K562 (cell line): ENCODE results near the gene TULP4.

ENCODE experiments used
- ESRRA ChIP-seq: fragments of 450-650 bp; IDR thresholded peaks from 2 replicates; pipeline ENCODE4 v1.6.1; 2014; ENCODE audit warnings: low read depth, mild to moderate bottlenecking, moderate library complexity, borderline replicate concordance
- KAT8 ChIP-seq: fragments of 450-650 bp; IDR thresholded peaks from 2 replicates; pipeline ENCODE4 v1.6.1; 2016; ENCODE audit warnings: low read depth, mild to moderate bottlenecking
- MAZ ChIP-seq, 2 experiments: fragments of 450-650 bp in 1 of 2; sonication (generic) in 1 of 2; formaldehyde crosslinking; IDR thresholded peaks in 1 of 2; conservative IDR thresholded peaks in 1 of 2; 2 replicates each; pipeline versions ENCODE4 v1.4.0 to v1.5.0; 2020; ENCODE audit warnings: mild to moderate bottlenecking in 1 of 2, missing genetic modification reagents in 1 of 2
- MTA3 ChIP-seq: fragments of 450-650 bp; formaldehyde crosslinking; IDR thresholded peaks from 2 replicates; pipeline ENCODE4 v1.6.1; 2017; ENCODE audit warnings: mild to moderate bottlenecking, borderline replicate concordance
- POLR2A ChIP-seq: fragments of 450-650 bp; conservative IDR thresholded peaks from 2 replicates; pipeline ENCODE4 v1.6.1; 2016
- SREBF1 ChIP-seq: fragments of 150-350 bp; IDR thresholded peaks from 2 replicates; pipeline ENCODE4 v1.6.1; 2014; ENCODE audit warnings: antibody characterized with exemption, low read depth, low read length, borderline replicate concordance
- TAF1 ChIP-seq: IDR thresholded peaks from 2 replicates; pipeline ENCODE4 v1.6.1; 2011; ENCODE audit warnings: mild to moderate bottlenecking, low read length, moderate library complexity; ENCODE audit not compliant: insufficient read depth, control insufficient read depth, severe bottlenecking; ENCODE audit errors: extremely low read depth
- TCF7L2 ChIP-seq: fragments of 150-350 bp; IDR thresholded peaks from 2 replicates; pipeline ENCODE4 v1.6.1; 2016; ENCODE audit warnings: low read depth, mild to moderate bottlenecking, low read length, moderate library complexity
- TEAD4 ChIP-seq, 2 experiments: sonication (generic) in 1 of 2; formaldehyde crosslinking in 1 of 2; IDR thresholded peaks; 2 replicates each; pipeline versions ENCODE4 v1.6.1 to v1.8.0; 2012 to 2022; ENCODE audit warnings: borderline replicate concordance in 1 of 2, inconsistent platforms in 1 of 2, low read length in 1 of 2, mild to moderate bottlenecking in 1 of 2, missing genetic modification reagents in 1 of 2
- TF ChIP-seq, protein P1 (sequence below): fragments of 250-450 bp; sonication (Bioruptor Pico); IDR thresholded peaks from 2 replicates; pipeline ENCODE4 v1.5.0; 2022; ENCODE audit warnings: mild to moderate bottlenecking

DNA sequence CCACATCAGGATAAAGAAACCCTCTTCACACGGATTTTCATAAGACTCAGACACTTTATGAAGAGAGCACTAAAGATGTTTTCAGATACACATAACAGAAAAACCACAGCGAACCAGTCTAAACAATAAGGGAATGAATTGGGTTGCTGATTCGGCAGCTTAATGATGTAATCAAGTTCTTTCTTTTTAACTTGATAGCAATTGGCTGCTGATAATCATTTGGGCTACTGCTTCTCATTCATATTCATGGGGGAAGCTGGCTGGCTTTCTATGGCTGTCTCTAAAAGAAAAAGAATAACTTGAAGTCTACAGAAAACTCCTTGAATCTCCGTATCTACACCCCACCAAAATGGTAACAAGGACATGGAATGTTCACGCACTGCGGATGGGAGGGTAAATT, 227.6 kb downstream of the TULP4 start:
- no peak for TF ChIP-seq KAT8
- no peak for TF ChIP-seq POLR2A
- TF ChIP-seq, protein P1, sequence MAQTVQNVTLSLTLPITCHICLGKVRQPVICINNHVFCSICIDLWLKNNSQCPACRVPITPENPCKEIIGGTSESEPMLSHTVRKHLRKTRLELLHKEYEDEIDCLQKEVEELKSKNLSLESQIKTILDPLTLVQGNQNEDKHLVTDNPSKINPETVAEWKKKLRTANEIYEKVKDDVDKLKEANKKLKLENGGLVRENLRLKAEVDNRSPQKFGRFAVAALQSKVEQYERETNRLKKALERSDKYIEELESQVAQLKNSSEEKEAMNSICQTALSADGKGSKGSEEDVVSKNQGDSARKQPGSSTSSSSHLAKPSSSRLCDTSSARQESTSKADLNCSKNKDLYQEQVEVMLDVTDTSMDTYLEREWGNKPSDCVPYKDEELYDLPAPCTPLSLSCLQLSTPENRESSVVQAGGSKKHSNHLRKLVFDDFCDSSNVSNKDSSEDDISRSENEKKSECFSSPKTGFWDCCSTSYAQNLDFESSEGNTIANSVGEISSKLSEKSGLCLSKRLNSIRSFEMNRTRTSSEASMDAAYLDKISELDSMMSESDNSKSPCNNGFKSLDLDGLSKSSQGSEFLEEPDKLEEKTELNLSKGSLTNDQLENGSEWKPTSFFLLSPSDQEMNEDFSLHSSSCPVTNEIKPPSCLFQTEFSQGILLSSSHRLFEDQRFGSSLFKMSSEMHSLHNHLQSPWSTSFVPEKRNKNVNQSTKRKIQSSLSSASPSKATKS (CRISPR knock-in tag): no peak
- no peak for TF ChIP-seq TAF1
- TF ChIP-seq ESRRA: no peak
- no peak for TF ChIP-seq MAZ (CRISPR knock-in tag; conservative IDR thresholded peaks at IDR 0.05 in 1 of 2, IDR thresholded peaks at IDR 0.05 in 1 of 2)
- no peak for TF ChIP-seq TCF7L2
- no peak for TF ChIP-seq SREBF1
- TF ChIP-seq TEAD4 (IDR thresholded peaks at IDR 0.05; ENCODE audit: low read length): no peak
- no peak for TF ChIP-seq TEAD4 (CRISPR knock-in tag; IDR thresholded peaks at IDR 0.05; ENCODE audit: borderline replicate concordance)
- TF ChIP-seq MTA3: no peak
